PFSK-1 (cell line): ENCODE measurements around the gene MRPL49.

ENCODE experiments used
- POLR2AphosphoS5 ChIP-seq: IDR thresholded peaks from 2 replicates; pipeline ENCODE4 v1.6.1; 2012; ENCODE audit warnings: low read depth, mild to moderate bottlenecking, control low read depth, low read length, moderate library complexity
- SIN3A ChIP-seq: IDR thresholded peaks from 2 replicates; pipeline ENCODE4 v1.6.1; 2012; ENCODE audit warnings: mild to moderate bottlenecking, low read length, moderate library complexity, borderline replicate concordance; ENCODE audit not compliant: insufficient read depth
- TAF1 ChIP-seq: IDR thresholded peaks from 2 replicates; pipeline ENCODE4 v1.6.1; 2012; ENCODE audit warnings: low read length, control low read depth, borderline replicate concordance; ENCODE audit not compliant: insufficient read depth
- TF ChIP-seq, protein P1 (sequence below), 2 experiments: IDR thresholded peaks; 2 replicates each; pipeline versions ENCODE4 v1.6.1 to v1.8.0; 2011 to 2012; ENCODE audit warnings: low read depth in 2 of 2, low read length in 2 of 2, control low read depth in 1 of 2, inconsistent platforms in 1 of 2, mild to moderate bottlenecking in 1 of 2, moderate library complexity in 1 of 2; ENCODE audit not compliant: insufficient read depth in 1 of 2

DNA sequence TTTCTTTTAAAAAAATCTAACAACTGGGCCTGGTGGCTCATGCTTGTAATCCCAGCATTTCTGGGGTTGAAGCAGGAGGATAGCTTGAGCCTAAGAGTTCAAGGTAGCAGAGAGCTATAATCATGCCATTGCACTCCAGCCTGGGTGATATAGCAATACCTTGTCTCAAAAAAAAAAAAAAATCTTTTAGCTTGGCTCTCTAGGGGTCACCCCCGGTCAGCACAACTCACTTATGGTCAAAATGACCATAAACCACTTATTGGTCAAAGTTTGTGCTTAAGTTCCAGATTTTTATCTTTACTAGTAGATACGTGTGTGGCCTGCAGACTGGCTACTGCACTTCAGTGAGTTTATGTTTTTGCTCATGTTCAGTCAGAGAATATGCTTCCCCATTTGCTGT is 41.6 kb downstream of the MRPL49 start:
- TF ChIP-seq POLR2AphosphoS5 (no peak), TAF1 (no peak), SIN3A (no peak)
- TF ChIP-seq, protein P1, sequence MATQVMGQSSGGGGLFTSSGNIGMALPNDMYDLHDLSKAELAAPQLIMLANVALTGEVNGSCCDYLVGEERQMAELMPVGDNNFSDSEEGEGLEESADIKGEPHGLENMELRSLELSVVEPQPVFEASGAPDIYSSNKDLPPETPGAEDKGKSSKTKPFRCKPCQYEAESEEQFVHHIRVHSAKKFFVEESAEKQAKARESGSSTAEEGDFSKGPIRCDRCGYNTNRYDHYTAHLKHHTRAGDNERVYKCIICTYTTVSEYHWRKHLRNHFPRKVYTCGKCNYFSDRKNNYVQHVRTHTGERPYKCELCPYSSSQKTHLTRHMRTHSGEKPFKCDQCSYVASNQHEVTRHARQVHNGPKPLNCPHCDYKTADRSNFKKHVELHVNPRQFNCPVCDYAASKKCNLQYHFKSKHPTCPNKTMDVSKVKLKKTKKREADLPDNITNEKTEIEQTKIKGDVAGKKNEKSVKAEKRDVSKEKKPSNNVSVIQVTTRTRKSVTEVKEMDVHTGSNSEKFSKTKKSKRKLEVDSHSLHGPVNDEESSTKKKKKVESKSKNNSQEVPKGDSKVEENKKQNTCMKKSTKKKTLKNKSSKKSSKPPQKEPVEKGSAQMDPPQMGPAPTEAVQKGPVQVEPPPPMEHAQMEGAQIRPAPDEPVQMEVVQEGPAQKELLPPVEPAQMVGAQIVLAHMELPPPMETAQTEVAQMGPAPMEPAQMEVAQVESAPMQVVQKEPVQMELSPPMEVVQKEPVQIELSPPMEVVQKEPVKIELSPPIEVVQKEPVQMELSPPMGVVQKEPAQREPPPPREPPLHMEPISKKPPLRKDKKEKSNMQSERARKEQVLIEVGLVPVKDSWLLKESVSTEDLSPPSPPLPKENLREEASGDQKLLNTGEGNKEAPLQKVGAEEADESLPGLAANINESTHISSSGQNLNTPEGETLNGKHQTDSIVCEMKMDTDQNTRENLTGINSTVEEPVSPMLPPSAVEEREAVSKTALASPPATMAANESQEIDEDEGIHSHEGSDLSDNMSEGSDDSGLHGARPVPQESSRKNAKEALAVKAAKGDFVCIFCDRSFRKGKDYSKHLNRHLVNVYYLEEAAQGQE (IDR thresholded peaks at IDR 0.05; ENCODE audit: insufficient read depth in 1 of 2, low read depth in 2 of 2, low read length in 2 of 2) = no peak
